ENCODE results near the gene EMC9. TPM values are rescaled to one million over a fixed set of nuclear protein-coding genes. Genes with fewer than 3 reads are reported as not detected.

Gene EMC9
- total and polyA plus RNA-seq, 10 of the 15 experiments (the other 5 are each of a cell fraction or from before 2014, with no cell fraction given): 15.3 to 60.5 (median 30.3) TPM

DNA sequence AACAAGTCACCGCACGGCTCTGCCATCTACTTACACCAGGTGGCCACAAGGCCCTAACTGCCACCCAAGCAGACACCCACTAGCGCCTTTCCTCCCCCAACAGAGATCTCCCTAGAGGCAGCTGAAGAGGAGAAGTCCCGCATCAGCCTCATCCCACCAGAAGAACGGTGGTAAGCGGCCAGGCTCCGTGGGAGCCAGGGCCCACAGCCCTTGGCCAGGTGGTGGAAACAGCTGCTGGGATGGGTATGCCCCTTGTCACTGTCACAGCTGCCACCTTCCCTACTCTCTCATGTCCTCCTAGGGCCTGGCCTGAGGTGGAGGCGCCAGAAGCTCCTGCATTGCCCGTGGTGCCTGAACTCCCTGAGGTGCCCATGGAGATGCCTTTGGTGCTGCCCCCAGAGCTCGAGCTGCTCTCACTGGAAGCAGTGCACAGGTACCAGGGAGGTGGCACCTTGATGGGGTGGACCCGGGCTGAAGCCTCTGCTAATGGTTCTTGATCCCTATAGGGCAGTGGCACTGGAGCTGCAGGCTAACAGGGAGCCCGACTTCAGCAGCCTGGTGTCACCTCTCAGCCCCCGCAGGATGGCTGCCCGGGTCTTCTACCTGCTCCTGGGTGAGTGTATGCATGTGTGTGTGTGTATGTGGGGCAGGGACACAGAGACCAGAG lies 38.0 kb upstream of the EMC9 start:
- H3K9me3 ChIP-seq (replicated peaks; ENCODE audit: control insufficient read depth, insufficient read depth, low read length): no peaks in the 10 kb centered on the region
- no peak overlapping the region for H3K4me3 ChIP-seq
- H3K27ac ChIP-seq (ENCODE audit: control insufficient read depth, insufficient read depth): no peak overlapping the region
- TF ChIP-seq NRF1 (conservative IDR thresholded peaks at IDR 0.05; ENCODE audit: low read depth, low read length): no peak
- TF ChIP-seq POLR2AphosphoS5 (IDR thresholded peaks at IDR 0.05; ENCODE audit: low read length): peak; percentile 70; the same call in 1 of the 2 replicates
- peak; percentile 73 for TF ChIP-seq POLR2A (IDR thresholded peaks at IDR 0.05; ENCODE audit: low read depth, low read length)
- TF ChIP-seq DPF2 (IDR thresholded peaks at IDR 0.05): no peak
- TF ChIP-seq EP300 (IDR thresholded peaks at IDR 0.05; ENCODE audit: borderline replicate concordance in 1 of 2, control insufficient read depth in 1 of 2, low read depth in 2 of 2, low read length in 2 of 2): no peak
- TF ChIP-seq MTA2 (IDR thresholded peaks at IDR 0.05; ENCODE audit: low read depth): no peak
- TF ChIP-seq MEF2A (IDR thresholded peaks at IDR 0.05; ENCODE audit: insufficient read depth, low read depth, low read length): no peak
- no peak for TF ChIP-seq TCF12 (IDR thresholded peaks at IDR 0.05; ENCODE audit: low read depth, low read length)
- no peak for TF ChIP-seq SUZ12 (IDR thresholded peaks at IDR 0.05; ENCODE audit: unreplicated experiment)
- TF ChIP-seq SMAD1 (IDR thresholded peaks at IDR 0.05; ENCODE audit: low read depth, partially characterized antibody): no peak
- no peak overlapping the region for H2AFZ ChIP-seq (ENCODE audit: control insufficient read depth, low read depth, low read length)
- peaks cover 13 to 47% of the 10 kb centered on the region in 2 experiments; a peak in 3 of 4 replicates for H3K36me3 ChIP-seq (ENCODE audit: control insufficient read depth in 2 of 2, insufficient read depth in 2 of 2, low read length in 1 of 2)
- ChIA-PET POLR2A (interaction anchor here (1.1 to 1.4 kb wide), 3 partner anchors 15 to 38 kb away, joined by 3 to 4 read pairs (median 3); partner anchors contain the start of gene EMC9), SMC1A (ENCODE audit: uncharacterized antibody, unreplicated experiment) (no interaction called here), CTCF (interaction anchor here (0.6 to 0.9 kb wide), 2 partner anchors 36 to 129 kb away, joined by 3 read pairs; partner anchors contain the start of genes CIDEB and MDP1), RAD21 (ENCODE audit: unreplicated experiment) (no interaction called here)
- FAIRE-seq (no peak), ATAC-seq (peak; percentile 9), DNase-seq (ENCODE audit: low read depth, low spot score) (no peak)
- H3K4me1 ChIP-seq (ENCODE audit: control insufficient read depth, insufficient read depth, low read length): no peaks in the 10 kb centered on the region
- H3K79me2 ChIP-seq (ENCODE audit: control insufficient read depth, insufficient read depth, low read length): no peaks in the 10 kb centered on the region
- H3K9ac ChIP-seq (ENCODE audit: control insufficient read depth, insufficient read depth, low read length): no peak overlapping the region
- in situ Hi-C loops (cut with MboI): no loop called here
- intact Hi-C loops (cut with micrococcal nuclease; ENCODE audit: unreplicated experiment): no loop called here
- no TSS peak for BruUV-seq (replicated peaks)
- WGBS (ENCODE audit: insufficient coverage, insufficient replicate concordance, low lambda C conversion rate, missing lambda C conversion rate): 71% methylated on average over 14 of the region's 14 CpGs
- H4K20me1 ChIP-seq (ENCODE audit: control insufficient read depth, insufficient read depth): no peaks in the 10 kb centered on the region
- H3K4me2 ChIP-seq (ENCODE audit: control insufficient read depth, insufficient read depth): no peak overlapping the region
- H3K27me3 ChIP-seq (replicated peaks in 1 of 2; ENCODE audit: control insufficient read depth in 2 of 2, insufficient read depth in 2 of 2, low read length in 1 of 2): no peaks in the 10 kb centered on the region
